Transverse colon (tissue), 4 donors: ENCODE results near the gene ULK4. TPM values are rescaled to one million over a fixed set of nuclear protein-coding genes. Genes with fewer than 3 reads are reported as not detected.

Experiments
- DNase-seq: peaks from one replicate; pipeline ENCODE4 v3.0.0-alpha.2; 2019
- H3K27ac ChIP-seq, 4 donors: fragments of 200-600 bp; sonication (generic); 2 replicates each; pipeline ENCODE4 v1.5.1; 2016 to 2018; ENCODE audit warnings: inconsistent platforms in 4 of 4
- H3K27me3 ChIP-seq: fragments of 200-600 bp; sonication (generic); 2 replicates; pipeline ENCODE4 v1.5.1; 2017; ENCODE audit warnings: inconsistent platforms
- H3K36me3 ChIP-seq, 4 donors: fragments of 200-600 bp; sonication (generic); 2 replicates each; pipeline ENCODE4 v1.5.1; 2017 to 2019; ENCODE audit warnings: inconsistent platforms in 4 of 4
- H3K4me1 ChIP-seq, 4 donors: fragments of 200-600 bp; sonication (generic); 2 replicates each; pipeline ENCODE4 v1.5.1; 2017 to 2020; ENCODE audit warnings: inconsistent platforms in 4 of 4
- H3K4me3 ChIP-seq, 4 donors: fragments of 200-600 bp; sonication (generic); 1 replicate in 1 of 4; 2 replicates in 3 of 4; pipeline versions ENCODE4 v1.5.1 to v1.6.1; 2017 to 2019; ENCODE audit warnings: inconsistent platforms in 4 of 4
- H3K9me3 ChIP-seq, 2 donors: fragments of 200-600 bp; sonication (generic); 2 replicates each; pipeline ENCODE4 v1.5.1; 2017 to 2019; ENCODE audit warnings: inconsistent platforms in 2 of 2
- EP300 ChIP-seq: sonication (generic); formaldehyde crosslinking; IDR thresholded peaks from one replicate; pipeline ENCODE4 v1.6.1; 2017; ENCODE audit warnings: antibody characterized with exemption, low read depth
- POLR2A ChIP-seq: fragments of 450-650 bp; IDR thresholded peaks from one replicate; pipeline ENCODE4 v1.6.1; 2016; ENCODE audit warnings: antibody characterized with exemption, mild to moderate bottlenecking, moderate library complexity
- POLR2AphosphoS5 ChIP-seq, 3 donors: sonication (generic); formaldehyde crosslinking; IDR thresholded peaks; one replicate each; pipeline ENCODE4 v1.6.1; 2016; ENCODE audit warnings: antibody characterized with exemption in 3 of 3
- WGBS, 2 donors: methylation state at CpG; one replicate each; pipeline ENCODE4 v1.1.5; 2018; ENCODE audit warnings: low coverage in 1 of 2; 5-methylcytosine and 5-hydroxymethylcytosine counted together
- in situ Hi-C, 4 donors: fragments of 200-750 bp; cut with MboI; loops; one replicate each; pipeline versions ENCODE4 v1.15.0 to v1.15.1; 2017; ENCODE audit warnings: low sequenced_read_pairs in 3 of 4, low pct_ligation_motif_present in 1 of 4, low pct_unique_long_range_greater_than_20kb in 1 of 4
- intact Hi-C: fragments of 100-400 bp; cut with DNase I; formaldehyde crosslinking; loops from one replicate; pipeline ENCODE4 v1.15.1; 2023; ENCODE audit warnings: low total_unique reads
- total RNA-seq, 4 donors: library from RNA; depleted of rRNA; stranded (reverse); fragments of >200 nt; gene quantifications; one replicate each; pipeline ENCODE4 v1.1.0, GENCODE V29; 2016
- TF ChIP-seq, protein P1 (sequence below), 5 experiments: fragments of 200-600 bp in 3 of 5; fragments of 450-650 bp in 2 of 5; sonication (generic) in 3 of 5; IDR thresholded peaks; 1 replicate in 2 of 5; 2 replicates in 3 of 5; pipeline ENCODE4 v1.5.1; 2016 to 2017; ENCODE audit warnings: antibody characterized with exemption in 5 of 5, inconsistent platforms in 3 of 5, mild to moderate bottlenecking in 2 of 5, moderate library complexity in 1 of 5

The ULK4 gene
- total RNA-seq, 4 donors from 2014 or later: 4.1 to 19.2 (median 11.7) TPM

DNA sequence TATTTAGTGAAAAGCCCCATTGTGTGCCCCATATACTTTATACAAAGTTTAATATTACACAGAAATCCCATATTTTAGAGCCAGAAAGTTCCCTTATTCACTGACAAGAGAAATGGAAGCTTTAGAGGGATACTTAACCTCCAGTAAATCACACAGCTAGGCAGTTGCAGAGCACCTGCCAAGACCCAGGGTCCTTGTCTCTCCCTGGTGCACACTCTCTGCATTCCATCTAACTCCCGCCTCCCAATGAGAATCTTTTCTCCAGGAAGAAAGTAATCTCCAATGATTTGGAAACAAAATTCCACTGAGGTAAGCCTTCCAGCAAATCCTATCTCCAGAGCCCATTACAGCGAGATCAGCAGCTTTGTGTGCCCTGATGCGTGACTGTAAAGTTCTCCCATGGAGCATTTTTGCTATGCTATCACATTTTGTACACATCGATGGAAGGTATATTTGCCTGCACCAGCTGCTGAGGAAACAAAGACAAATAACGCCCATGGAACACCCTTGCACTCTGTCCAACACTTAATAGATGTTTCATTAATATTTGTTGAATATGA, 41.4 kb downstream of the ULK4 start:
- H3K4me1 ChIP-seq: no peaks in the 10 kb centered on the region
- H3K27me3 ChIP-seq: no peaks in the 10 kb centered on the region
- intact Hi-C loops (no loop called here), in situ Hi-C loops (loop anchor here in 3 of 4 donors (25.0 kb wide), 2 partner anchors 192 to 517 kb away; no protein-coding TSS in a partner anchor)
- no peak overlapping the region for H3K27ac ChIP-seq
- WGBS, 2 donors: 95 to 100% methylated on average over 4 to 5 of the region's 5 CpGs
- TF ChIP-seq, protein P1, sequence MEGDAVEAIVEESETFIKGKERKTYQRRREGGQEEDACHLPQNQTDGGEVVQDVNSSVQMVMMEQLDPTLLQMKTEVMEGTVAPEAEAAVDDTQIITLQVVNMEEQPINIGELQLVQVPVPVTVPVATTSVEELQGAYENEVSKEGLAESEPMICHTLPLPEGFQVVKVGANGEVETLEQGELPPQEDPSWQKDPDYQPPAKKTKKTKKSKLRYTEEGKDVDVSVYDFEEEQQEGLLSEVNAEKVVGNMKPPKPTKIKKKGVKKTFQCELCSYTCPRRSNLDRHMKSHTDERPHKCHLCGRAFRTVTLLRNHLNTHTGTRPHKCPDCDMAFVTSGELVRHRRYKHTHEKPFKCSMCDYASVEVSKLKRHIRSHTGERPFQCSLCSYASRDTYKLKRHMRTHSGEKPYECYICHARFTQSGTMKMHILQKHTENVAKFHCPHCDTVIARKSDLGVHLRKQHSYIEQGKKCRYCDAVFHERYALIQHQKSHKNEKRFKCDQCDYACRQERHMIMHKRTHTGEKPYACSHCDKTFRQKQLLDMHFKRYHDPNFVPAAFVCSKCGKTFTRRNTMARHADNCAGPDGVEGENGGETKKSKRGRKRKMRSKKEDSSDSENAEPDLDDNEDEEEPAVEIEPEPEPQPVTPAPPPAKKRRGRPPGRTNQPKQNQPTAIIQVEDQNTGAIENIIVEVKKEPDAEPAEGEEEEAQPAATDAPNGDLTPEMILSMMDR (IDR thresholded peaks at IDR 0.05): no peak
- TF ChIP-seq POLR2AphosphoS5 (IDR thresholded peaks at IDR 0.05): no peak
- no peak for TF ChIP-seq EP300
- no peak for TF ChIP-seq POLR2A
- no peak for DNase-seq
- no peak overlapping the region for H3K4me3 ChIP-seq
- no peaks in the 10 kb centered on the region for H3K36me3 ChIP-seq
- no peaks in the 10 kb centered on the region for H3K9me3 ChIP-seq

DNA sequence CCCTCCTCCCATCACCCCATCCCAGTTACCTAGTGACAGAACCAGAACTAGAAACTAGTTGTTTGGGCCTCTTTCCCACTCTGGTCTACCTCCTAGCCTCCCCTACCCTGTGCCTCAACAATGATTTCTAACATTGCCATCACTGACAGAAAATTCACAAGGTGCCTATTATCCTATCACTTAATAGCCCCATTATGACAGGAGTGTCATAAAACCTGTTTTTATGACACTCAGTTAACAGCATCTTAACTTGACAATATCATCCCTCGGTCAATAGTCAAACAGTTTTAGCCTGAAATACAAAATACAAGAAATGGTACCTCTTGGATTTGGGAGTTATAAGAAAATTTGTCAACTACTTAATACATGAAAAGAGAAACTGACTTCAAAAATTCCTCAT, 46.5 kb downstream of the ULK4 start:
- intact Hi-C loops: no loop called here
- Histone ChIP-seq H3K9me3 (no peaks in the 10 kb centered on the region), H3K4me1 (no peaks in the 10 kb centered on the region), H3K36me3 (no peaks in the 10 kb centered on the region), H3K27ac (no peak overlapping the region), H3K4me3 (no peak overlapping the region), H3K27me3 (no peaks in the 10 kb centered on the region)
- 60 to 76% methylated on average over 1 of the region's 1 CpG for WGBS, 2 donors
- in situ Hi-C loops: loop anchor here in 3 of 4 donors (25.0 kb wide), 2 partner anchors 197 to 522 kb away; no protein-coding TSS in a partner anchor
- TF ChIP-seq EP300: no peak
- TF ChIP-seq POLR2A: no peak
- TF ChIP-seq, protein P1 (IDR thresholded peaks at IDR 0.05): no peak
- TF ChIP-seq POLR2AphosphoS5 (IDR thresholded peaks at IDR 0.05): no peak
- DNase-seq: no peak

DNA sequence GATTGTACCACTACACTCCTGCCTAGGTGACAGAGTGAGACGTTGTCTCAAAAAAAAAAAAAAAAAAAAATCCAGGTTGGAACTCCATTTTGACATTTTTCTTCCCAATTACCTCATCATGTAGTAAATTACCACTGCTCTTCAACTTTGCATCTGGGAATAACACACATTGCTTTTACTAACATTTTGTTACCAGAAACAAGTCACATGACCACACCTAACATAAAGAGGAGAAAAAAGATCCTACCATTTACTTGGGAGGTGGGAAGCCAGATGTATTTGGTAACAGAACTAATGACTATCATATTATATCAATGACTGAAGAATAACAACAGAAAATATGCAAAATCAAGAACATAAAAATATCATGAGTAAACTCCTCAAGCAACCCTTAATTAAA, 49.6 kb downstream of the ULK4 start:
- H3K4me3 ChIP-seq: no peak overlapping the region
- H3K27me3 ChIP-seq: no peaks in the 10 kb centered on the region
- no peaks in the 10 kb centered on the region for H3K4me1 ChIP-seq
- no peak for DNase-seq
- peaks cover 0 to 3% (median 0%) of the 10 kb centered on the region in 4 donors for H3K36me3 ChIP-seq
- intact Hi-C loops (no loop called here), in situ Hi-C loops (loop anchor here in 3 of 4 donors (25.0 kb wide), 2 partner anchors 200 to 525 kb away; no protein-coding TSS in a partner anchor)
- H3K9me3 ChIP-seq: no peaks in the 10 kb centered on the region
- H3K27ac ChIP-seq: no peak overlapping the region
- TF ChIP-seq, protein P1 (IDR thresholded peaks at IDR 0.05): no peak
- WGBS, 2 donors: 75 to 91% methylated on average over 1 of the region's 1 CpG

DNA sequence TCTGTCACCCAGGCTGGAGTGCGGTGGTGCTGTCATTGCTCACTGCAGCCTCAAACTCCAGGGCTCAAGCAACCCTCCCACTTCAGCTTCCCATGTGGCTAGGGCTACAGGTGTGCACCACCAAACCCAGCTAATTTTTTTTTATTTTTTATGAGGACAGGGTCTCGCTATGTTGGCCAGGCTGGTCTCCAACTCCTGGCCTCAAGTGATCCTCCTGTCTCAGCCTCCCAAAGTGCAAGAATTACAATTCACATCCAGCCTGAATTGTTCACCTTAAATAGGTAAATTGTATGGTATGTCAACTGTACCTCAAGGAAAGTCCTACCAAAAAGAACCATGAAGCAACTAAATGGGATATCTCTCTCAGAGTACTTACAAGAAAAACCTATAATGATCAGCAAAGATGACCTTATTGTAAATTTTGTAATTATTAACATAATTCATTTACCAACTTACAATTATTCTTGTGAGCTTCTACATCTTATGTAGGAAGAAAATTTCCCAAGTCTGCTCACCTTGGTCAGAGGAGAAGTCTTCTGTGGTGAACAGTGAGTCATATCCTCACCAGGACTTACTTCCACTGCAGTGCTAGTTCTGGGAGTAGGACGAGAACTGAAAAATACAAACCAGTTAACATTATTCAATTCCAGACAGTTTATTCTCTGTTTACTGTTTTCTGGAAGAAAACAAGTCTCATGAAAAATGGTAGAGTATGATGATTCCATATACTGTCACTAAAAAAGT, 54.4 kb downstream of the ULK4 start:
- in situ Hi-C loops: loop anchor here in 3 of 4 donors (25.0 kb wide), 2 partner anchors 205 to 530 kb away; no protein-coding TSS in a partner anchor
- intact Hi-C loops: no loop called here
- no peaks in the 10 kb centered on the region for H3K9me3 ChIP-seq

More for the DNA sequence above, 54.4 kb downstream of the ULK4 start:
- H3K27ac ChIP-seq: no peak overlapping the region
- H3K27me3 ChIP-seq: no peaks in the 10 kb centered on the region
- WGBS, 2 donors: 73 to 93% methylated on average over 1 to 3 of the region's 3 CpGs
- DNase-seq: no peak
- peaks cover 0 to 6% (median 0%) of the 10 kb centered on the region in 4 donors for H3K36me3 ChIP-seq
- TF ChIP-seq, protein P1 (IDR thresholded peaks at IDR 0.05): no peak
- TF ChIP-seq POLR2A: no peak
- TF ChIP-seq POLR2AphosphoS5 (IDR thresholded peaks at IDR 0.05): no peak
- no peak for TF ChIP-seq EP300
- H3K4me1 ChIP-seq: no peaks in the 10 kb centered on the region
- no peak overlapping the region for H3K4me3 ChIP-seq
